ENCODE measurements around the gene DNAJC22.
"Not testable (repeated sequence)": the region's sequence is repeated elsewhere in the genome, so short reads cannot be mapped to it uniquely, and the experiment has no call there.

Gene DNAJC22

DNA sequence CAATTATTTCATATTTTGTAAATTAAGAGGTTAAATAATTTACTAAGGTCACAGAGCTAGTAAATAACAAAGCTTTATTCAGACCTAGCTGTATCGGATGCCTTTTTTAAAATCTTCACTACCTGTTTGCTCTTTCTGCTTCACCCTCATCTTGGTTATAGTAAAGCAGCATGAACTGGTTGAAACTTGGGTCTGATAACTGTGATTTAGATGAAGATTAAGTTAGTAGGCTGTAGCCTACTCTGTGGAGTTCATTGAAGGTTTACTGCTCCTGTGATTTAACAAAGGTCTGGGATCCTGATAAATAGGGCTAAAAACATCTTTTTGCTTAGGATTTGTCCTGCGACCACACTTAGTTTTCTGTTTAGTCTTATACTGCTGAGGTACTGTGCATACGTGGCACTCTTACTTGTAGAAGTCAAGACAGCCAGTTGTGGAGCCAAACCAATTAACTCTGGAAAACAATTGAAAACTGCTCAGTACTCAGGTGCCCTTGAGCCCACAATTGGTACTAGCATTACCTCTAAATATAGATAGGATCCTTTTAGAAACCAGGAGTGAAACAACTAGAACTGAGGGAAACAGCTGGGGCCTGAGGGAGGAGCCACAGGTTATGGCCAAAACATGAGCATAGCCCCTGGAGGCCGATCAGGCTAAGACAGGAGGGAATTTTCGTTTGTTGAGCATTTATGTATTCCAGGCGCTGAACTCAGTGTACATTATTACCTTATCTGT is 22.9 kb downstream of the DNAJC22 start:
- H3K27ac ChIP-seq = peak overlapping the region; percentile 95
- TF ChIP-seq, protein P1, sequence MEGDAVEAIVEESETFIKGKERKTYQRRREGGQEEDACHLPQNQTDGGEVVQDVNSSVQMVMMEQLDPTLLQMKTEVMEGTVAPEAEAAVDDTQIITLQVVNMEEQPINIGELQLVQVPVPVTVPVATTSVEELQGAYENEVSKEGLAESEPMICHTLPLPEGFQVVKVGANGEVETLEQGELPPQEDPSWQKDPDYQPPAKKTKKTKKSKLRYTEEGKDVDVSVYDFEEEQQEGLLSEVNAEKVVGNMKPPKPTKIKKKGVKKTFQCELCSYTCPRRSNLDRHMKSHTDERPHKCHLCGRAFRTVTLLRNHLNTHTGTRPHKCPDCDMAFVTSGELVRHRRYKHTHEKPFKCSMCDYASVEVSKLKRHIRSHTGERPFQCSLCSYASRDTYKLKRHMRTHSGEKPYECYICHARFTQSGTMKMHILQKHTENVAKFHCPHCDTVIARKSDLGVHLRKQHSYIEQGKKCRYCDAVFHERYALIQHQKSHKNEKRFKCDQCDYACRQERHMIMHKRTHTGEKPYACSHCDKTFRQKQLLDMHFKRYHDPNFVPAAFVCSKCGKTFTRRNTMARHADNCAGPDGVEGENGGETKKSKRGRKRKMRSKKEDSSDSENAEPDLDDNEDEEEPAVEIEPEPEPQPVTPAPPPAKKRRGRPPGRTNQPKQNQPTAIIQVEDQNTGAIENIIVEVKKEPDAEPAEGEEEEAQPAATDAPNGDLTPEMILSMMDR (IDR thresholded peaks at IDR 0.05) = peak; percentile 45
- no peak for TF ChIP-seq ZFX (IDR thresholded peaks at IDR 0.05; ENCODE audit: borderline replicate concordance)

DNA sequence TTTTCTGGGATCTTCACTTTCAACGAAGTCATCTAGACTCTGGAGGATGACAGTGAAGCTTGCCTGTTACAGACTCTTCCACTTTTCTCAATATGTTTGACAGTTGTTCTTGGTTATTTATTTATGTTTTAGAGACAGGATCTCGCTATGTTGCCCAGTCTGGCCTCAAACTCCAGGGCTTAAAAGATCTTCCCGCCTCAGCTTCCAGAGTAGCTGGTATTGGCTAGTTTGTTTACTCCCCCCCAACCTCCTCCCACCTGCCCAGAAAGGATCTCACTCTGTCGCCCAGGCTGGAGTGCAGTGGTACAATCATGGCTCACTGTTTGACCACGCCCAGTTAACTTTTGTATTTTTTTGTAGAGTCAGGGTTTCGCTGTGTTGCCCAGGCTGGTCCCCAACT is 23.9 kb downstream of the DNAJC22 start:
- TF ChIP-seq, protein P1 (IDR thresholded peaks at IDR 0.05) = no peak
- no peak for TF ChIP-seq ZFX (IDR thresholded peaks at IDR 0.05; ENCODE audit: borderline replicate concordance)
- H3K27ac ChIP-seq = no peak overlapping the region

DNA sequence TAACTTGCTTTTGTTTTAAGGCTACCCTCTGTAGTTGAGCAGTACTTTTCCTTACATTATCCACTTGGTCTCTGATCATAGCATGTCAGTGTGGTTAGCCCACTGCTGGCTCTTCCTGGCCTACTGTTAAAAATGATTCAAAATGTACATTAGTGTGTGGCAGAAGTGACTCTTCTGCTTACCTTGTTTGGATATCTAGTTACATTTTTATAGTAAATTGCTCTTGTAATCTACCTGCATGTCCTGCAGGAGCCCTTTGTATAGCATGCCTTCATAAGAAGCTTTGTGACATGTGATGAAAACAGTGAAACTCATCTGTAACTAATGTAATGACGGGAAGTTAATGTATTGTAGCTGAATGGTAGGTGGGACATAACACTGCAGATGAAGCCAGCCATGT is 28.7 kb downstream of the DNAJC22 start:
- no peak overlapping the region for H3K27ac ChIP-seq
- no peak for TF ChIP-seq ZFX (IDR thresholded peaks at IDR 0.05; ENCODE audit: borderline replicate concordance)
- TF ChIP-seq, protein P1 (IDR thresholded peaks at IDR 0.05) = no peak

DNA sequence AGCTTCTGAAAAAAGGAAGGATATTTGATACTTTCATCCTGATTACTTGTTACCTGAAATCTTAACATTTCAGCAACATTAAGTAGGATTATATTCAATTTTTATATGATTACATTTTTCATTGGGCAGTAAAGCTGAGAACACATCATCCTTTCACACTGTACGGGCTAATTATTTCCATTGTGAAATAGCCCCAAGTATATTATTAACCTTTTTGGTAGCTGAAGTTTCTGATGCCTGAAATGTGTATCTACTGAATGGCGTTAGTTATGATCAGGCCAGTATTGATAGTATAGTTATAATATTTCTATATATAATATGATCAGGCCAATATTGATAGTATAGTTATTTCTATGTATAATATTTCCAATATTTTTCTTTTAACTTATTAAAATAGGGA is 30.7 kb downstream of the DNAJC22 start:
- no peak overlapping the region for H3K27ac ChIP-seq
- TF ChIP-seq ZFX (IDR thresholded peaks at IDR 0.05; ENCODE audit: borderline replicate concordance) = no peak
- TF ChIP-seq, protein P1 (IDR thresholded peaks at IDR 0.05) = no peak

DNA sequence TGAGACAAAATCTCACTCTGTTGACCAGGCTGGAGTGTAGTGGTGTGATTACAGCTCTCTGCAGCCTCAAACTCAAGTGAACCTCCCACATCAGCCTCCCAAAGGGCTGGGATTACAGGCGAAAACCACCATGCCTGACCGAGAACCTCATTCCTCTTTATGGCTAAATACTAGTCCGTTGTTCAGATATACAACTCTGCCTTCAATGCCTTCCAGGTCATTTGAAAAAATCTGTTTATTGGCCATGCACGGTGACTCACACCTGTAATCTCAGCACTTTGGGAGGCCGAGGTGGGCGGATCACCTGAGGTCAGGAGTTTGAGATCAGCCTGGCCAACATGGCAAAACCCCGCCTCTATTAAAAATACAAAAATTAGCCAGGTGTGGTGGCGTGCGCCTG is 33.5 kb downstream of the DNAJC22 start:
- not testable (repeated sequence) for H3K27ac ChIP-seq

DNA sequence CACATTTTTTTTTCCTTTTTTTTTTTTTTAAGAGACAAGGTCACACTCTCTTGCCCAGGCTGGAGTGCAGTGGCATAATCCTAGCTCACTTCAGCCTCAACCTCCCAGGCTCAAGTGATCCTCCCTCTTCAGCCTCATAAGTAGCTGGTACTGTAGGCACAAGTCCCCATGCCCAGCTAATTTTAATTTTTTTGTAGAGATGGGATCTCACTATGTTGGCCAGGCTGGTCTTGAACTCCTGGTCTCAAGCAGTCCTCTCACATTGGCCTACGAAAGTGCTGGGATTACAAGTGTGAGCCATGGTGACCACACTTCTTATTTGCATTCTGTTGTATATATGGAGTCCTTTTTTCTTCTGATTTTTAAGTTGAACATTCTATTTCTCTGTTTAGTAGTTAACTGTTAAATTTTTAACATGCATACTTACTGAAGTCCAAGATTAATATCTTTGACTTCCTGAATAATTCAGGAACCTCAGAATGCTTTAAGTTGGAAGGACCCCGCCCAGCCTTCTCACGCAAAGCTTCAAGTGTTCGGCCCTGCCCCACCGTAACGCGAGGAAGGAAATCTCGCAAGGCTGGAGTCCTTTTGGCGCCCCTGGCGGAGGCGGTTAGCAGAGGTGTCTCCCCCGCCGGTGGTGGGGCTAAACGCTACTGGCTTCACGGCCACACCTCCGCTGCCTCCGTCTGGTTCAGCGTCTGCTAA is 42.1 kb downstream of the DNAJC22 start:
- H3K27ac ChIP-seq = no peak overlapping the region
- TF ChIP-seq, protein P1 (IDR thresholded peaks at IDR 0.05) = no peak
- no peak for TF ChIP-seq ZFX (IDR thresholded peaks at IDR 0.05; ENCODE audit: borderline replicate concordance)

DNA sequence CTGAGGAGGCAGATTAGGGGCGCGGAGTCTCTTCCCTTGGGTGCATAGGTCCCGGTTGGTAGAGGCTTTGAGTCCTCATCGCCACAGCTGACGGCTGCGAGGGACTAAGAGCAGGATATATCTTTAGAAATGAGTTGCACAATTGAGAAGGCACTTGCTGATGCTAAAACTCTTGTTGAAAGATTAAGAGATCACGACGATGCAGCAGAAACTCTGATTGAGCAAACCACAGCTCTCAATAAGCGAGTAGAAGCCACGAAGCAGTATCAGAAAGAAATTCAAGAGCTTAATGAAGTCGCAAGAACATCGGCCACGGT is 42.7 kb downstream of the DNAJC22 start:
- TF ChIP-seq ZFX (IDR thresholded peaks at IDR 0.05; ENCODE audit: borderline replicate concordance) = no peak
- TF ChIP-seq, protein P1 (IDR thresholded peaks at IDR 0.05) = no peak
- H3K27ac ChIP-seq = no peak overlapping the region

Measured in 22Rv1 (cell line).